ENCODE results near the gene ASXL1. TPM values are rescaled to one million over a fixed set of nuclear protein-coding genes. Genes with fewer than 3 reads are reported as not detected.
A peak's percentile ranks its signal among the peaks of the same experiment; 100 is the strongest.

Gene ASXL1
- total and polyA plus RNA-seq, 2 donors (not counting 1 experiment from before 2014, with no cell fraction given): 93.0 to 180 TPM

DNA sequence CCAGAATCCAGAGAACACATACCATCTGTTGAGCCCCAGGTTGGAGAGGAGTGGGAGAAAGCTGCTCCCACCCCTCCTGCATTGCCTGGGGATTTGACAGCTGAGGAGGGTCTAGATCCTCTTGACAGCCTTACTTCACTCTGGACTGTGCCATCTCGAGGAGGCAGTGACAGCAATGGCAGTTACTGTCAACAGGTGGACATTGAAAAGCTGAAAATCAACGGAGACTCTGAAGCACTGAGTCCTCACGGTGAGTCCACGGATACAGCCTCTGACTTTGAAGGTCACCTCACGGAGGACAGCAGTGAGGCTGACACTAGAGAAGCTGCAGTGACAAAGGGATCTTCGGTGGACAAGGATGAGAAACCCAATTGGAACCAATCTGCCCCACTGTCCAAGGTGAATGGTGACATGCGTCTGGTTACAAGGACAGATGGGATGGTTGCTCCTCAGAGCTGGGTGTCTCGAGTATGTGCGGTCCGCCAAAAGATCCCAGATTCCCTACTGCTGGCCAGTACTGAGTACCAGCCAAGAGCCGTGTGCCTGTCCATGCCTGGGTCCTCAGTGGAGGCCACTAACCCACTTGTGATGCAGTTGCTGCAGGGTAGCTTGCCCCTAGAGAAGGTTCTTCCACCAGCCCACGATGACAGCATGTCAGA lies 77.4 kb downstream of the ASXL1 start:
- no peaks in the 10 kb centered on the region for H3K27me3 ChIP-seq (replicated peaks in 1 of 4; ENCODE audit: control extremely low read depth in 1 of 4, control insufficient read depth in 3 of 4, insufficient read depth in 4 of 4, low read length in 3 of 4)
- no peaks in the 10 kb centered on the region for H3K79me2 ChIP-seq (ENCODE audit: control insufficient read depth, insufficient read depth, low read length)
- Mint-ChIP-seq H3K27me3 (no peaks in the 10 kb centered on the region), H3K4me1 (no peaks in the 10 kb centered on the region), H3K4me3 (no peak overlapping the region), H3K27ac (peak overlapping the region; percentile 3), H3K9me3 (ENCODE audit: insufficient read depth) (no peaks in the 10 kb centered on the region)
- H4K20me1 ChIP-seq (ENCODE audit: control insufficient read depth, insufficient read depth, low read length, poor library complexity, severe bottlenecking): no peaks in the 10 kb centered on the region
- TF ChIP-seq EZH2 (IDR thresholded peaks at IDR 0.05; ENCODE audit: borderline replicate concordance, insufficient read depth, low read depth, low read length, poor library complexity, severe bottlenecking): no peak
- no peak for TF ChIP-seq CTCF (IDR thresholded peaks at IDR 0.05)
- ATAC-seq (ENCODE audit: low read depth): no peak
- ChIA-PET CTCF (no interaction called here), POLR2A (no interaction called here)
- intact Hi-C loops (cut with micrococcal nuclease): loop anchor here (5.0 kb wide), 1 partner anchor 217 kb away; no protein-coding TSS in a partner anchor
- H3K9ac ChIP-seq (ENCODE audit: low read length): no peak overlapping the region
- WGBS (ENCODE audit: insufficient coverage): 96% methylated on average over 10 of the region's 12 CpGs
- no peak overlapping the region for H3K4me2 ChIP-seq (replicated peaks; ENCODE audit: low read depth, low read length, poor library complexity, severe bottlenecking)
- no peak for DNase-seq
- H3K9me3 ChIP-seq (ENCODE audit: control extremely low read depth in 1 of 3, control insufficient read depth in 2 of 3, insufficient read depth in 1 of 3, low read length in 2 of 3): no peaks in the 10 kb centered on the region
- no peaks in the 10 kb centered on the region for H3K4me1 ChIP-seq (ENCODE audit: control insufficient read depth in 2 of 2, insufficient read depth in 2 of 2, low read length in 2 of 2)
- peaks cover 4 to 96% of the 10 kb centered on the region in 2 experiments for H3K36me3 ChIP-seq (replicated peaks in 1 of 2; ENCODE audit: control extremely low read depth in 1 of 2, control insufficient read depth in 1 of 2, extremely low read depth in 1 of 2, insufficient read depth in 2 of 2, low read length in 1 of 2)
- no peak overlapping the region for H2AFZ ChIP-seq (ENCODE audit: insufficient read depth, low read depth, low read length, poor library complexity, severe bottlenecking)
- no peak overlapping the region for H3K4me3 ChIP-seq (ENCODE audit: control extremely low read depth in 1 of 5, extremely low read depth in 1 of 5, insufficient read depth in 1 of 5, low read depth in 2 of 5, low read length in 4 of 5)
- H3K27ac ChIP-seq (ENCODE audit: low read length in 2 of 2): no peak overlapping the region

GRCh38 chr20:32436142-32436861 lies 78.2 kb downstream of the ASXL1 start:
- H3K4me1 Mint-ChIP-seq: no peaks in the 10 kb centered on the region
- no peaks in the 10 kb centered on the region for H3K9me3 Mint-ChIP-seq (ENCODE audit: insufficient read depth)
- intact Hi-C loops (cut with micrococcal nuclease): loop anchor here (5.0 kb wide), 1 partner anchor 216 kb away; no protein-coding TSS in a partner anchor
- H2AFZ ChIP-seq (ENCODE audit: insufficient read depth, low read depth, low read length, poor library complexity, severe bottlenecking): no peak overlapping the region
- H3K27me3 ChIP-seq (replicated peaks in 1 of 4; ENCODE audit: control extremely low read depth in 1 of 4, control insufficient read depth in 3 of 4, insufficient read depth in 4 of 4, low read length in 3 of 4): no peaks in the 10 kb centered on the region
- ChIA-PET CTCF (no interaction called here), POLR2A (no interaction called here)
- no peaks in the 10 kb centered on the region for H3K9me3 ChIP-seq (ENCODE audit: control extremely low read depth in 1 of 3, control insufficient read depth in 2 of 3, insufficient read depth in 1 of 3, low read length in 2 of 3)
- peaks cover 4 to 96% of the 10 kb centered on the region in 2 experiments for H3K36me3 ChIP-seq (replicated peaks in 1 of 2; ENCODE audit: control extremely low read depth in 1 of 2, control insufficient read depth in 1 of 2, extremely low read depth in 1 of 2, insufficient read depth in 2 of 2, low read length in 1 of 2)
- H3K27ac Mint-ChIP-seq: no peak overlapping the region
- H3K27me3 Mint-ChIP-seq: no peaks in the 10 kb centered on the region
- ATAC-seq (ENCODE audit: low read depth) (no peak), DNase-seq (no peak)
- H4K20me1 ChIP-seq (ENCODE audit: control insufficient read depth, insufficient read depth, low read length, poor library complexity, severe bottlenecking): no peaks in the 10 kb centered on the region
- no peaks in the 10 kb centered on the region for H3K4me1 ChIP-seq (ENCODE audit: control insufficient read depth in 2 of 2, insufficient read depth in 2 of 2, low read length in 2 of 2)
- H3K27ac ChIP-seq (ENCODE audit: low read length in 2 of 2): no peak overlapping the region
- no peak overlapping the region for H3K4me3 Mint-ChIP-seq
- no peak overlapping the region for H3K9ac ChIP-seq (ENCODE audit: low read length)
- H3K4me3 ChIP-seq (ENCODE audit: control extremely low read depth in 1 of 5, extremely low read depth in 1 of 5, insufficient read depth in 1 of 5, low read depth in 2 of 5, low read length in 4 of 5): no peak overlapping the region
- 98% methylated on average over 11 of the region's 11 CpGs for WGBS (ENCODE audit: insufficient coverage)
- H3K4me2 ChIP-seq (replicated peaks; ENCODE audit: low read depth, low read length, poor library complexity, severe bottlenecking): no peak overlapping the region
- H3K79me2 ChIP-seq (ENCODE audit: control insufficient read depth, insufficient read depth, low read length): no peaks in the 10 kb centered on the region
- TF ChIP-seq CTCF (IDR thresholded peaks at IDR 0.05) (no peak), EZH2 (IDR thresholded peaks at IDR 0.05; ENCODE audit: borderline replicate concordance, insufficient read depth, low read depth, low read length, poor library complexity, severe bottlenecking) (no peak)
